Measurements from ENCODE around the gene HAO2. TPM values are rescaled to one million over a fixed set of nuclear protein-coding genes. Genes with fewer than 3 reads are reported as not detected.

HAO2 gene
- total RNA-seq, 1 donor from 2014 or later, result not detected

DNA sequence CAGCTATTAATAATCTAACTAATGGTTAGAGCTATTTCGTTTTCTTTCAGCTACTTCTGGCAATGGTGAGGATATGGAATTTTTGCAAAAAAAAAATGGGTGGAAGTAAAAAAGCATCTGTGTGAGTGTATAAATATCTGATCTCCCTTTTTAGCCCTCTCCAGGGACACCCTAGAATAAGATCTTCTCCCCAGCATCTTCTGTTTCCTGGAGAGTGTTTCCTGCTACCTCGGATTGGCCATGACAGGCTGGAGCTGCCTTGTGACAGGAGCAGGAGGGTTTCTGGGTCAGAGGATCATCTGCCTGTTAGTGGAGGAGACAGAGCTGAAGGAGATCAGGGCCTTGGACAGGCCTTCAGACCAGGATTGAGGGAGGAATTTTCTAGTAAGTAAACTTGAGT, 70.2 kb downstream of the HAO2 start:
- TF ChIP-seq, protein P1, sequence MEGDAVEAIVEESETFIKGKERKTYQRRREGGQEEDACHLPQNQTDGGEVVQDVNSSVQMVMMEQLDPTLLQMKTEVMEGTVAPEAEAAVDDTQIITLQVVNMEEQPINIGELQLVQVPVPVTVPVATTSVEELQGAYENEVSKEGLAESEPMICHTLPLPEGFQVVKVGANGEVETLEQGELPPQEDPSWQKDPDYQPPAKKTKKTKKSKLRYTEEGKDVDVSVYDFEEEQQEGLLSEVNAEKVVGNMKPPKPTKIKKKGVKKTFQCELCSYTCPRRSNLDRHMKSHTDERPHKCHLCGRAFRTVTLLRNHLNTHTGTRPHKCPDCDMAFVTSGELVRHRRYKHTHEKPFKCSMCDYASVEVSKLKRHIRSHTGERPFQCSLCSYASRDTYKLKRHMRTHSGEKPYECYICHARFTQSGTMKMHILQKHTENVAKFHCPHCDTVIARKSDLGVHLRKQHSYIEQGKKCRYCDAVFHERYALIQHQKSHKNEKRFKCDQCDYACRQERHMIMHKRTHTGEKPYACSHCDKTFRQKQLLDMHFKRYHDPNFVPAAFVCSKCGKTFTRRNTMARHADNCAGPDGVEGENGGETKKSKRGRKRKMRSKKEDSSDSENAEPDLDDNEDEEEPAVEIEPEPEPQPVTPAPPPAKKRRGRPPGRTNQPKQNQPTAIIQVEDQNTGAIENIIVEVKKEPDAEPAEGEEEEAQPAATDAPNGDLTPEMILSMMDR (conservative IDR thresholded peaks at IDR 0.05; ENCODE audit: low read depth, low read length), result no peak
- no peak overlapping the region for H3K4me3 ChIP-seq (ENCODE audit: low read depth, low read length)
- DNase-seq (ENCODE audit: low read depth), result no peak

GRCh38 chr1:119440721-119441307, 72.2 kb downstream of the HAO2 start:
- TF ChIP-seq, protein P1 (conservative IDR thresholded peaks at IDR 0.05; ENCODE audit: low read depth, low read length), result no peak
- no peak for DNase-seq (ENCODE audit: low read depth)
- H3K4me3 ChIP-seq (ENCODE audit: low read depth, low read length), result no peak overlapping the region

DNA sequence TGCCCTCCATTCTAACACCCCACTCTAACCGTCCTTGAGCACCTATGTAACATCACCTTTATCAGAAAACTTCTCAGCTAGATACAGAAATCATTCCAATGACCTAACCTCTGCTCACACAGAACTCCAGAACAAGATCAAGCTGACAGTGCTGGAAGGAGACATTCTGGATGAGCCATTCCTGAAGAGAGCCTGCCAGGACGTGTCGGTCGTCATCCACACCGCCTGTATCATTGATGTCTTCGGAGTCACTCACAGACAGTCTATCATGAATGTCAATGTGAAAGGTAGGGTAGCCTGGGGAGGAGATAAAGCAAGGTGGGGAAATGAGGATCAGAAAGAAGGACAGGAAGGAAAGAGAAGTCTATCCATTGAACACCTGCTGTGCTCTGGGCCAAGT, 74.2 kb downstream of the HAO2 start:
- no peak for DNase-seq (ENCODE audit: low read depth)
- TF ChIP-seq, protein P1 (conservative IDR thresholded peaks at IDR 0.05; ENCODE audit: low read depth, low read length), result no peak
- H3K4me3 ChIP-seq (ENCODE audit: low read depth, low read length), result no peak overlapping the region

Other genes with a start within 250 kb of the HAO2 start
- 14.8 TPM in 2 replicates for gene WARS2, start 228.1 kb upstream of the HAO2 start, total RNA-seq
- not detected in 2 replicates for gene HSD3B2, start 46.4 kb downstream of the HAO2 start, total RNA-seq
- gene HSD3B1, start 138.4 kb downstream of the HAO2 start, total RNA-seq, result 0.07 TPM in 1 of 2 replicates, not detected in the other

All from epithelial cell of proximal tubule (primary cell).